HL-60 (cell line): ENCODE results near the gene PTPN7.

Experiments used
- DNase-seq, 2 experiments: peaks; one replicate each; pipeline ENCODE4 v3.0.0-alpha.2; 2010 to 2020; ENCODE audit warnings: low read depth in 1 of 2, low spot score in 1 of 2
- H3K27ac ChIP-seq: fragments of 250-450 bp; sonication (Bioruptor Pico); replicated peaks from 2 replicates; pipeline ENCODE4 v1.5.1; 2020; ENCODE audit warnings: mild to moderate bottlenecking, moderate library complexity
- H3K27me3 ChIP-seq: fragments of 250-450 bp; sonication (Bioruptor Pico); 2 replicates; pipeline ENCODE4 v1.5.1; 2021; ENCODE audit warnings: mild to moderate bottlenecking, moderate library complexity; ENCODE audit not compliant: insufficient read depth, poor library complexity, severe bottlenecking
- H3K4me3 ChIP-seq: replicated peaks from 2 replicates; pipeline ENCODE4 v1.5.1; 2011; ENCODE audit warnings: mild to moderate bottlenecking, control low read depth, low read length; ENCODE audit not compliant: insufficient read depth
- CTCF ChIP-seq: IDR thresholded peaks from one replicate; pipeline ENCODE4 v1.5.1; 2011; ENCODE audit warnings: low read length, control low read depth, inconsistent platforms; ENCODE audit not compliant: insufficient read depth
- GABPA ChIP-seq: IDR thresholded peaks from 2 replicates; pipeline ENCODE4 v1.6.1; 2012; ENCODE audit warnings: low read depth
- POLR2AphosphoS5 ChIP-seq: IDR thresholded peaks from 2 replicates; pipeline ENCODE4 v1.6.1; 2012; ENCODE audit warnings: low read depth
- REST ChIP-seq: IDR thresholded peaks from 2 replicates; pipeline ENCODE4 v1.6.1; 2012; ENCODE audit warnings: low read depth; ENCODE audit not compliant: insufficient replicate concordance
- SPI1 ChIP-seq: IDR thresholded peaks from 2 replicates; pipeline ENCODE4 v1.6.1; 2012; ENCODE audit warnings: low read depth, mild to moderate bottlenecking, borderline replicate concordance

The PTPN7 gene

GRCh38 chr1:202107321-202107761 is 53.1 kb downstream of the PTPN7 start:
- TF ChIP-seq POLR2AphosphoS5: no peak
- no peak for TF ChIP-seq GABPA
- TF ChIP-seq REST: no peak
- TF ChIP-seq CTCF: no peak
- TF ChIP-seq SPI1: no peak
- Histone ChIP-seq H3K27ac (no peak overlapping the region), H3K27me3 (no peaks in the 10 kb centered on the region), H3K4me3 (no peak overlapping the region)
- DNase-seq: no peak

- H3K4me3 ChIP-seq: no peak overlapping the region
- H3K27ac ChIP-seq: no peak overlapping the region
- DNase-seq: no peak
- H3K27me3 ChIP-seq: no peaks in the 10 kb centered on the region
- TF ChIP-seq POLR2AphosphoS5 (no peak), CTCF (no peak), SPI1 (no peak), REST (no peak), GABPA (no peak)
These were observed 53.8 kb downstream of the PTPN7 start for GRCh38 chr1:202106340-202107254.

- no peak overlapping the region for H3K27ac ChIP-seq
- no peak overlapping the region for H3K4me3 ChIP-seq
- DNase-seq: no peak
- no peaks in the 10 kb centered on the region for H3K27me3 ChIP-seq
- TF ChIP-seq SPI1: no peak
- no peak for TF ChIP-seq CTCF
- no peak for TF ChIP-seq GABPA
- no peak for TF ChIP-seq REST
- no peak for TF ChIP-seq POLR2AphosphoS5
These were observed 54.6 kb downstream of the PTPN7 start for GRCh38 chr1:202105571-202106339.
